Suprapubic skin (tissue), 4 donors: Measurements from ENCODE around the gene RNF4.

Experiments
- EP300 ChIP-seq: sonication (generic); formaldehyde crosslinking; IDR thresholded peaks from one replicate; pipeline ENCODE4 v1.6.1; 2017; ENCODE audit warnings: antibody characterized with exemption
- POLR2AphosphoS5 ChIP-seq, 3 donors: sonication (generic); formaldehyde crosslinking; IDR thresholded peaks; one replicate each; pipeline ENCODE4 v1.6.1; 2017; ENCODE audit warnings: antibody characterized with exemption in 3 of 3
- TF ChIP-seq, protein P1 (sequence below), 2 donors: fragments of 200-600 bp in 1 of 2; fragments of 450-650 bp in 1 of 2; sonication (generic) in 1 of 2; IDR thresholded peaks; one replicate each; pipeline ENCODE4 v1.5.1; 2016 to 2019; ENCODE audit warnings: antibody characterized with exemption in 2 of 2, mild to moderate bottlenecking in 1 of 2, moderate library complexity in 1 of 2

- TF ChIP-seq POLR2AphosphoS5 (IDR thresholded peaks at IDR 0.05) (no peak), EP300 (no peak)
- TF ChIP-seq, protein P1, sequence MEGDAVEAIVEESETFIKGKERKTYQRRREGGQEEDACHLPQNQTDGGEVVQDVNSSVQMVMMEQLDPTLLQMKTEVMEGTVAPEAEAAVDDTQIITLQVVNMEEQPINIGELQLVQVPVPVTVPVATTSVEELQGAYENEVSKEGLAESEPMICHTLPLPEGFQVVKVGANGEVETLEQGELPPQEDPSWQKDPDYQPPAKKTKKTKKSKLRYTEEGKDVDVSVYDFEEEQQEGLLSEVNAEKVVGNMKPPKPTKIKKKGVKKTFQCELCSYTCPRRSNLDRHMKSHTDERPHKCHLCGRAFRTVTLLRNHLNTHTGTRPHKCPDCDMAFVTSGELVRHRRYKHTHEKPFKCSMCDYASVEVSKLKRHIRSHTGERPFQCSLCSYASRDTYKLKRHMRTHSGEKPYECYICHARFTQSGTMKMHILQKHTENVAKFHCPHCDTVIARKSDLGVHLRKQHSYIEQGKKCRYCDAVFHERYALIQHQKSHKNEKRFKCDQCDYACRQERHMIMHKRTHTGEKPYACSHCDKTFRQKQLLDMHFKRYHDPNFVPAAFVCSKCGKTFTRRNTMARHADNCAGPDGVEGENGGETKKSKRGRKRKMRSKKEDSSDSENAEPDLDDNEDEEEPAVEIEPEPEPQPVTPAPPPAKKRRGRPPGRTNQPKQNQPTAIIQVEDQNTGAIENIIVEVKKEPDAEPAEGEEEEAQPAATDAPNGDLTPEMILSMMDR (IDR thresholded peaks at IDR 0.05): no peak
These were observed 21.1 kb downstream of the RNF4 start for GRCh38 chr4:2489841-2490552.
